22Rv1 (cell line): Measurements from ENCODE around the gene NLRC5.

Source experiments
- ZFX ChIP-seq: fragments of 450-650 bp; IDR thresholded peaks from 2 replicates; pipeline ENCODE4 v1.6.1; 2017; ENCODE audit warnings: antibody characterized with exemption, borderline replicate concordance
- TF ChIP-seq, protein P1 (sequence below): fragments of 450-650 bp; IDR thresholded peaks from 2 replicates; pipeline ENCODE4 v1.5.1; 2017; ENCODE audit warnings: mild to moderate bottlenecking

- TF ChIP-seq, protein P1, sequence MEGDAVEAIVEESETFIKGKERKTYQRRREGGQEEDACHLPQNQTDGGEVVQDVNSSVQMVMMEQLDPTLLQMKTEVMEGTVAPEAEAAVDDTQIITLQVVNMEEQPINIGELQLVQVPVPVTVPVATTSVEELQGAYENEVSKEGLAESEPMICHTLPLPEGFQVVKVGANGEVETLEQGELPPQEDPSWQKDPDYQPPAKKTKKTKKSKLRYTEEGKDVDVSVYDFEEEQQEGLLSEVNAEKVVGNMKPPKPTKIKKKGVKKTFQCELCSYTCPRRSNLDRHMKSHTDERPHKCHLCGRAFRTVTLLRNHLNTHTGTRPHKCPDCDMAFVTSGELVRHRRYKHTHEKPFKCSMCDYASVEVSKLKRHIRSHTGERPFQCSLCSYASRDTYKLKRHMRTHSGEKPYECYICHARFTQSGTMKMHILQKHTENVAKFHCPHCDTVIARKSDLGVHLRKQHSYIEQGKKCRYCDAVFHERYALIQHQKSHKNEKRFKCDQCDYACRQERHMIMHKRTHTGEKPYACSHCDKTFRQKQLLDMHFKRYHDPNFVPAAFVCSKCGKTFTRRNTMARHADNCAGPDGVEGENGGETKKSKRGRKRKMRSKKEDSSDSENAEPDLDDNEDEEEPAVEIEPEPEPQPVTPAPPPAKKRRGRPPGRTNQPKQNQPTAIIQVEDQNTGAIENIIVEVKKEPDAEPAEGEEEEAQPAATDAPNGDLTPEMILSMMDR: no peak
- no peak for TF ChIP-seq ZFX
Measured at GRCh38 chr16:57054338-57054737, 65.0 kb downstream of the NLRC5 start.
